Suppressor macrophage treated with lipopolysaccharide for 1 hour (primary cell): Measurements from ENCODE around the gene CHURC1.

ENCODE experiments used
- DNase-seq, 3 donors: peaks; one replicate each; pipeline ENCODE4 v3.0.0-alpha.2; 2020 to 2022

Gene CHURC1

DNA sequence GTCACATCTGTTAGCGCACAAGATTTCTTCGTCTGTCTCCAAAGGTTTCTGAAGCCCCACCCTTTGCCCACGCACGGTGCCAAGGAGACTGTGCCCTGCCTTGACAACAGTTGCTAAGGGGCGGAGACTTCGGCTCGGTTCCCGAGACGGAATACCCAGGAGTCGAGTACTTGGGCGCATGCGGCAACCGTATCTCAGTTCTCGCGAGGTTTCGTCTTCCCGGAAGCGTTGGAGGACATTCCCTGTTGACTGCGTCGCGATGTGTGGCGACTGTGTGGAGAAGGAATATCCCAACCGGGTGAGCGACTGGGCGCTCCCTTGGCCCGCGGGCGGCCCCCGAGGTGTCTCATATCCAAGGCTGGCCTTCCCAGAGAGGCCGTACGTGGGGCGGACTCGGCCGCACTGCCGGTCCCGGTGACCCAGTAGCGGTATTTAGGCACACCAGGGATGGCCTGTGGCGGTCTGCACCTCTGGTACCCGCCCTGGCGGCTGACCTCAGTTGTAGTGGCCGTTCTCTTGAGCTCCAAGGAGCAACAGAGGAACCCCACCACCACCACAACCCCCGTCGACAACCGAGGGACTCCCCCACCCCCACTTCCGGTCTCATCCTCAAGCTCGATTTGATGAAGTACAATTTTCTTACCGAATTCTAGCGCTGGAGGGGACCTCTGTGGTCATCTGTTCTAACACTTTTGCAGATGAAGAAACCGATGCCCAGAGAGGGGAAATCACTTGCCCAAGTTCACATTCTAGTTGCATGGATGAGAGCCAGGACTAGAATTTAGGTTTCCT, at the start of gene CHURC1:
Gene CHURC1 (plus strand): TSS at position 219 of the 792 bp plus-strand sequence. CDS start 41 bp downstream, at position 260.
- peak; percentile 99 to 100 (median 100) for DNase-seq

DNA sequence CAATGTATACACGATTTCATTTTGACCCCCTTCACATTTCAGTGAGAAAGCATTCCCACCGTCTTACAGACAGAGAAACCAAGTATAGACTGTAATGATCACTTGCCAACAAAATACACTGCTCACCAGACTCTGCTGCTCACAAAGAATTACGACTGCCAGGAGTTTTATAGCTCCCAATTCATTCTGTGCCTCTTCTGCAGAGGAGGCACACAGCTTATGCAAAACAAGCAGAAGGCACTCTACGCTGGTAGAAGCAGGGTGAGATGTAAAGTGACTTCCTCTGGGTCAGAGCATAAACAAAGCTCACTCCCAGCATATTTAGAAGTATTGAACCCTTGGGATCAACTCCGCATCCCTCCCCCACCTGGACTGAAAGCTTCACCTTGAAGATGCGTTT, 49.1 kb upstream of the CHURC1 start:
- DNase-seq = no peak

DNA sequence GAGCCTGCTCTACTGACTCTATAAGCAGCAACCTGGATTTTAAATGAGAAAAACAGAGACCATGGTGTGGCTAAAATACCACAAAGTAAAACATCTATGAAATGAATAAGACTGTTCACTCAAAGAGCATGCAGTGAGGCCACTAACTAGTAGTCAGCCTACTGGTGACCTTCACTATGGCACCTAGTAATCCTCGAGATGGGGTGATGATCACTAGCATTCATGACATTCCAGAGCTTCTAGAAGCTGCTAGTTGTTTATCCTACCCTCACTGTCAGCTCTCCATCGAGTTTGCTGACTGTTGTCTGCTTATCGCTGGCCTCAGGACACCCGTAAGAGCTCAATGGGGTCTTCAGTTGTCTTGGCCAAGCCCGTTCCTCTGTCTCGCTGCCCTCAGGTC, 48.3 kb upstream of the CHURC1 start:
- DNase-seq = no peak

GRCh38 chr14:64867182-64867581, 47.1 kb upstream of the CHURC1 start:
- no peak for DNase-seq

DNA sequence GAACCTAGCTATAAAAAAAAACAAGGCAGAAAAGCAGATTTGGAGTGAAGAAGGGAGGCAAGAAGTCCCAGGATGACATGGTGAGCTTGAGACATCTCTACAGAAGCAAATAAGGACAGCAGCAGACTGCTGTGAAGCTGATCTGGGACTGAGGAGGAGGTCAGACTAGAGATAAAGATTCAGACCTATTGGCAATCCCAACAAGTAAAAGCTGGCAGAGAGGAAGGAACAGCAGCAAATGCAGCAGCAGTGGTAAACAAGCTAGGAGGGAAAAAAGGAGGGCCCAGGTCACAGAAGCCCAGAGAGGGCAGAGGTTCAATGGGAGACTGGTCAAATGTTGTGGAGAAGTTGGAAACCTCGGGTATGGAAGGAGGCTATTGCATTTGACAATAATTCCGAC, 45.9 kb upstream of the CHURC1 start:
- no peak for DNase-seq

GRCh38 chr14:64868841-64869240, 45.4 kb upstream of the CHURC1 start:
- DNase-seq = no peak

GRCh38 chr14:64870160-64870559, 44.1 kb upstream of the CHURC1 start:
- DNase-seq = peak in 1 of 3 donors; percentile 4

DNA sequence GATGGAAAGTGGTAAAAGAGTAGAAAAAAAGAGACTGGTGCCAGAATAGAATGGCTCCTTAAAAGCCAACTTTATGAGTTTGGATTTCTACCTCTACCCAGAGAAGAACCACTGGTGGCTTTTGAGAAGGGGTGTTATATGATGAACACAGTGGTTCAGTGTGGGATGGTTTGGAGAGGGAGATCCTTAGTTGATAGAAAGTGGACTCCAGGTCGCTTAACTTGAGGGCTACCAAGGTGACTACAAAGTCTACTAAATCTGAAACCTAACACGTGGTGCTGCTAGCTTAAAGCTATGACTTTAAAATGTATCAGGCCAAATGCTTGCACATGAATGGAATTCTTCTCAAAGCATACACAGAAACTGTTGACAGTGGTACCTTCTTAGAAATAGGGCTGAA, 42.9 kb upstream of the CHURC1 start:
- DNase-seq = no peak

- no peak for DNase-seq
Observed at GRCh38 chr14:64873506-64874219, 40.6 kb upstream of the CHURC1 start.

- DNase-seq = no peak
Observed at GRCh38 chr14:64875350-64875749, 38.9 kb upstream of the CHURC1 start.

- DNase-seq = no peak
Observed at GRCh38 chr14:64877846-64878245, 36.4 kb upstream of the CHURC1 start.

DNA sequence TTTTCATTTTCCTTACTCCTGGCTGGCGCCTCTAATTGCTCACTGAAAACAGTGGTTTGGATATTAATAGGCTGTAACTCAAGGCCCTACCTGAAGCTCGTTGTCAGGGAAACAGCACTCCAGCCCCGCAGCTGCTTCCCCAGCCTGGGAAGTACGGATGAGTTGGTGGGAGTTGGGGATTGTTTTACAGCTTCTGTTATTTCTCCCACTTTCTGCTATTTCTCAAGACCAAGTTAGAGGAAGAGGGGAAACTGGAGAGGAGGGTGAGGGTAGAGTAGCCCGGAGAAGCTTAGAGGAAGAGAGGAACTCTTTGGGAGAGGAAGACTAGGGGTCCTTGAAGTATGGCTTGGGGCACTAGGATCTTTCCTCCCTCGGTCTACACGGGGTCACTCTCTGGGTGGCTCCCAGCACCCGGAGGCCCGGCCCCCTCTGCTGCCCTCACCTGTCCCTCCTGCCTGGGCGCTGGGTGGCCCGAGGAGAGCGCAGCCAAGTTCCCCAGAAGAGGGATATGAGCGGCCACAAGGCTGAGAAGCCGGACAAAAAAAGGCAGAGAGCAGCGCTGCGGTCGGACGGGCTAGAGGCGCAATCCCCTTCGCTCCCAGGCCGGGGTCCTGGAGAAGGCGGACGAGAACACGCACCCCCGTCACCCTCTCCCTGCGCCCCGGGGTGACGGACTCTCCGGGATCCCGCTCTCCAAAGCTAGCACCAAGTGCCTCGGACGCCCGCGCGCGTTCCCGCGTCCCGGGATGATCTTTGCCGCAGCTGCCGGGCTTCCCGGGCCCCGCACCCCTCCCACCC, 35.2 kb upstream of the CHURC1 start:
- DNase-seq = peak in 1 of 3 donors; percentile 2

DNA sequence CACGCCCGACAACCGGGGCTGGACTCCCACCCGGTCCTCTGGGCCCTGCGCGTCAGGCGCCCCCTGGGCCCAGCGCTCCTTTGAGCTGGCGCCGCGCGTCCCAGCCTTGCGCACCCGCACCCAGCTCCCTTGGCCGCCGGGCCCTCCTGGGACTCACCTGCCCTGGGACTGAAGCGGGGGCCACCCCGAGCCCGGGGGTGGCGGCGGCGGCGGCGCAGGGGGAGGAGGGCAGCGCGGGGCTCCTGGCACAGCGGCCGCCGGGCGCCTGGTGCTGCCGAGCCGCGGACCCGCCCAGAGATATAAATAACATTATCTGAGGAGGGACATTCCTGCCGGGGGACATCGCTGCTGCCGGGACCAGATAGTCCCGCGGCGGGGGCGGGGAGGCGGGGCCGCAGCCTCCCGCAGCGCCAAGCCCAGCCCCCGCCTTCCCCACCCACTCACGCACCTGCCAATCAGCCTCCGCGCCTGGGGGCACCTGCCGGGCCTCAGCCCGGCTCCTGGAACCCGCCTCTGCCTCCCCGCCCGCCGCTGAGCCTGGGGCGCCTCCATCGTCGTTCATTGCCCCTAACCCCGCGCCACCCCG, 34.5 kb upstream of the CHURC1 start, which contains the start of gene SPTB:
Gene SPTB (minus strand): TSS at position 273 of the 586 bp plus-strand sequence. CDS start 56,813 bp downstream, outside the sequence.
- DNase-seq = peak in 2 of 3 donors; percentile 25 to 56

DNA sequence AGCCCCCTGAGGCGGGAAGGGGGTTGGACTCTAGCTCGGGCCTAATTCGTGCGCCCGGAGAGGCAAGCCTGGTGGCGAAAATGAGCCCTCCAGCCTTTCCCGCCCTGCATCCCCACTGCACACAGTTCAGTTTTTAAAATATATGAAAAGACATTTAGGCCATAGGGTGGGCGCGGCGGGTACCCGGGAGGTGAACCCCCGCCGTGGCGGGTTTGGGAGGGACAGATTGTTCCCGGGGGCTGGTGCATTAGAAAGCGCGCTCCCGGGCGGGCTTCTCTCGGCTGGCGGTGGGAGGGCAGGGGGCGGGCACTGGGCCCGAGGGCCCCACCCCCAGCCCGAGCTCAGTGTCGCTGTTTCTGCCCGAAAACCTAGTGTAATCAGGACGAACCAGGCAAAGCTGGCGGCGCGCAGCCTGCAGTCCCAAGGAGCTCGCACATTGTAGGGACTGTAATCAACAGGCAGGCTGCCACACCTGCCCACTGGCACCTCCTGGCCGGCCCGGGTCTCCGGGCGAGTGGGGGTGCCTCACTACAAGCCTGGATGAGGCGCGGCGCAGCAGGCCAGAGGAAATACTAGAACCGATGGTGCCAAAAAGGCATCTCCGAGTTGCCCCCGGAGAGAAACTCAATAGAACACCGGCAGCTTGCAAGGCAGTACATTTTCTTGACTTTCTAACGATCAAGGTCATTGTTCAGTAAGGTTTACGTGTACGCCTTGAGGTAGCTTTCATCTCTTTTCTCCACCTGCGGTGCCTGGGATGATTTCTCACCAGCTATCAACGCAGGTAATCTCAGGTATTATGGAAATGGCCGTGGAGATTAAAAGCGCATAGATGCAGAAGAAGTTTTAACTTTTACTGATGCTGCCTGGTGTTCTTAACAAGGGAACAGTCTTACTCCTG, 33.8 kb upstream of the CHURC1 start:
- peak in 2 of 3 donors; percentile 41 to 65 for DNase-seq

GRCh38 chr14:64885559-64885958, 28.7 kb upstream of the CHURC1 start:
- DNase-seq = no peak

- DNase-seq = no peak
Observed at GRCh38 chr14:64889352-64889751, 24.9 kb upstream of the CHURC1 start.

GRCh38 chr14:64891173-64891838, 22.9 kb upstream of the CHURC1 start:
- no peak for DNase-seq

DNA sequence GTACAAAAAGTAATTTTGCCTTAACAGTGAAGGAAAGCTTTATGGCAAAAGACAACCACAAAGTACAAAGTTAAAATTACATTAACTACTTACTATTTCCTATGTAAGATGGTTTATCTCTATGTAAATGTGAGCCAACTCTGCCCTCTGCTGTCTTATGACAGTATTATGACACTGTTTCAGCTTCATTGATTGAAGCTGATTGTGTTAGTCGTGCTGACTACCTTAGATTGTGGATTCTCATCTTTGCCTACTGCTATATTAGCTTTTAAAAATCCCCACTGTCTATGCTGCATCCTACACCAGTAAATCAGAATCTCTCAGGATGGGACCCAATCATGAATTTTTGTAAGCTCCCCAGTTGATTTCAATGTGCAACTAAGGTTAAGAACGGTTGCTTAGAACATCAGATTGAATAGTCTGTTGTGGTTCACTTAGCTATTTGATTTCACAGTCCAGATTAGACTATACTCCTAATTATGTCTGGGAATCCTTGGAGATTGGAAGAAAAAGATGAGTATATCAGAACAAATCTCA, 22.3 kb upstream of the CHURC1 start:
- DNase-seq = peak; percentile 70 to 76 (median 72)

GRCh38 chr14:64899958-64900357, 14.3 kb upstream of the CHURC1 start:
- no peak for DNase-seq

- no peak for DNase-seq
Observed at GRCh38 chr14:64906022-64906421, 8.2 kb upstream of the CHURC1 start.
